Transverse colon (tissue), 4 donors: ENCODE results near the gene INPP4B. TPM values are rescaled to one million over a fixed set of nuclear protein-coding genes. Genes with fewer than 3 reads are reported as not detected.

Experiments used
- DNase-seq: peaks from one replicate; pipeline ENCODE4 v3.0.0-alpha.2; 2019
- H3K27ac ChIP-seq, 4 donors: fragments of 200-600 bp; sonication (generic); 2 replicates each; pipeline ENCODE4 v1.5.1; 2016 to 2018; ENCODE audit warnings: inconsistent platforms in 4 of 4
- H3K27me3 ChIP-seq: fragments of 200-600 bp; sonication (generic); 2 replicates; pipeline ENCODE4 v1.5.1; 2017; ENCODE audit warnings: inconsistent platforms
- H3K36me3 ChIP-seq, 4 donors: fragments of 200-600 bp; sonication (generic); 2 replicates each; pipeline ENCODE4 v1.5.1; 2017 to 2019; ENCODE audit warnings: inconsistent platforms in 4 of 4
- H3K4me1 ChIP-seq, 4 donors: fragments of 200-600 bp; sonication (generic); 2 replicates each; pipeline ENCODE4 v1.5.1; 2017 to 2020; ENCODE audit warnings: inconsistent platforms in 4 of 4
- H3K4me3 ChIP-seq, 4 donors: fragments of 200-600 bp; sonication (generic); 1 replicate in 1 of 4; 2 replicates in 3 of 4; pipeline versions ENCODE4 v1.5.1 to v1.6.1; 2017 to 2019; ENCODE audit warnings: inconsistent platforms in 4 of 4
- H3K9me3 ChIP-seq, 2 donors: fragments of 200-600 bp; sonication (generic); 2 replicates each; pipeline ENCODE4 v1.5.1; 2017 to 2019; ENCODE audit warnings: inconsistent platforms in 2 of 2
- EP300 ChIP-seq: sonication (generic); formaldehyde crosslinking; IDR thresholded peaks from one replicate; pipeline ENCODE4 v1.6.1; 2017; ENCODE audit warnings: antibody characterized with exemption, low read depth
- POLR2A ChIP-seq: fragments of 450-650 bp; IDR thresholded peaks from one replicate; pipeline ENCODE4 v1.6.1; 2016; ENCODE audit warnings: antibody characterized with exemption, mild to moderate bottlenecking, moderate library complexity
- POLR2AphosphoS5 ChIP-seq, 3 donors: sonication (generic); formaldehyde crosslinking; IDR thresholded peaks; one replicate each; pipeline ENCODE4 v1.6.1; 2016; ENCODE audit warnings: antibody characterized with exemption in 3 of 3
- WGBS, 2 donors: methylation state at CpG; one replicate each; pipeline ENCODE4 v1.1.5; 2018; ENCODE audit warnings: low coverage in 1 of 2; 5-methylcytosine and 5-hydroxymethylcytosine counted together
- in situ Hi-C, 4 donors: fragments of 200-750 bp; cut with MboI; loops; one replicate each; pipeline versions ENCODE4 v1.15.0 to v1.15.1; 2017; ENCODE audit warnings: low sequenced_read_pairs in 3 of 4, low pct_ligation_motif_present in 1 of 4, low pct_unique_long_range_greater_than_20kb in 1 of 4
- intact Hi-C: fragments of 100-400 bp; cut with DNase I; formaldehyde crosslinking; loops from one replicate; pipeline ENCODE4 v1.15.1; 2023; ENCODE audit warnings: low total_unique reads
- total RNA-seq, 4 donors: library from RNA; depleted of rRNA; stranded (reverse); fragments of >200 nt; gene quantifications; one replicate each; pipeline ENCODE4 v1.1.0, GENCODE V29; 2016
- TF ChIP-seq, protein P1 (sequence below), 5 experiments: fragments of 200-600 bp in 3 of 5; fragments of 450-650 bp in 2 of 5; sonication (generic) in 3 of 5; IDR thresholded peaks; 1 replicate in 2 of 5; 2 replicates in 3 of 5; pipeline ENCODE4 v1.5.1; 2016 to 2017; ENCODE audit warnings: antibody characterized with exemption in 5 of 5, inconsistent platforms in 3 of 5, mild to moderate bottlenecking in 2 of 5, moderate library complexity in 1 of 5

The INPP4B gene
- total RNA-seq, 4 donors from 2014 or later = 18.3 to 33.8 (median 31.4) TPM

DNA sequence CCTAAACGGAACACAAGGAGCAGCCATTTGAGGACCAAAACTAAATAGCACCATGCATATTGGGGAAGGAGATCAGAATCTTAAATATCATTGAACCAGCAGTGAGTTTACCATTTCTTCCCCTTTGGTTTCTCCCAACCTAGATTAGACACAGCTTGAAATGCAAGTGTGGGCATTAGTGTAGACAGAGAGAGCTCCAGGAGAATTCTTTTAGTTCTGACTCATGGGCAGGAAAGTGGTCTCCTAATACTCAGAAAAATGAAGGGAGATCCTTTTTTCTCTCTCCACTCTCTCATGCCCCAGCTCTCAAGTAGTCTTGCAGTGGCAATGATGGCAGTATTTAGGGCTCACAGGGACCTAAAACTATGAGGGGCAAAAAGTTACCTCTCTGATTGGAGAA is 567.9 kb downstream of the INPP4B start:
- Histone ChIP-seq H3K27ac (no peak overlapping the region), H3K27me3 (no peaks in the 10 kb centered on the region), H3K4me3 (no peak overlapping the region), H3K9me3 (no peaks in the 10 kb centered on the region), H3K36me3 (no peaks in the 10 kb centered on the region), H3K4me1 (peaks cover 0 to 2% (median 0%) of the 10 kb centered on the region in 4 donors)
- intact Hi-C loops = no loop called here
- WGBS, 2 donors = 89 to 94% methylated on average over 1 of the region's 1 CpG
- in situ Hi-C loops = no loop called here
- DNase-seq = no peak
- TF ChIP-seq EP300 = no peak
- TF ChIP-seq, protein P1, sequence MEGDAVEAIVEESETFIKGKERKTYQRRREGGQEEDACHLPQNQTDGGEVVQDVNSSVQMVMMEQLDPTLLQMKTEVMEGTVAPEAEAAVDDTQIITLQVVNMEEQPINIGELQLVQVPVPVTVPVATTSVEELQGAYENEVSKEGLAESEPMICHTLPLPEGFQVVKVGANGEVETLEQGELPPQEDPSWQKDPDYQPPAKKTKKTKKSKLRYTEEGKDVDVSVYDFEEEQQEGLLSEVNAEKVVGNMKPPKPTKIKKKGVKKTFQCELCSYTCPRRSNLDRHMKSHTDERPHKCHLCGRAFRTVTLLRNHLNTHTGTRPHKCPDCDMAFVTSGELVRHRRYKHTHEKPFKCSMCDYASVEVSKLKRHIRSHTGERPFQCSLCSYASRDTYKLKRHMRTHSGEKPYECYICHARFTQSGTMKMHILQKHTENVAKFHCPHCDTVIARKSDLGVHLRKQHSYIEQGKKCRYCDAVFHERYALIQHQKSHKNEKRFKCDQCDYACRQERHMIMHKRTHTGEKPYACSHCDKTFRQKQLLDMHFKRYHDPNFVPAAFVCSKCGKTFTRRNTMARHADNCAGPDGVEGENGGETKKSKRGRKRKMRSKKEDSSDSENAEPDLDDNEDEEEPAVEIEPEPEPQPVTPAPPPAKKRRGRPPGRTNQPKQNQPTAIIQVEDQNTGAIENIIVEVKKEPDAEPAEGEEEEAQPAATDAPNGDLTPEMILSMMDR (IDR thresholded peaks at IDR 0.05) = no peak
- no peak for TF ChIP-seq POLR2AphosphoS5 (IDR thresholded peaks at IDR 0.05)
- TF ChIP-seq POLR2A = no peak

DNA sequence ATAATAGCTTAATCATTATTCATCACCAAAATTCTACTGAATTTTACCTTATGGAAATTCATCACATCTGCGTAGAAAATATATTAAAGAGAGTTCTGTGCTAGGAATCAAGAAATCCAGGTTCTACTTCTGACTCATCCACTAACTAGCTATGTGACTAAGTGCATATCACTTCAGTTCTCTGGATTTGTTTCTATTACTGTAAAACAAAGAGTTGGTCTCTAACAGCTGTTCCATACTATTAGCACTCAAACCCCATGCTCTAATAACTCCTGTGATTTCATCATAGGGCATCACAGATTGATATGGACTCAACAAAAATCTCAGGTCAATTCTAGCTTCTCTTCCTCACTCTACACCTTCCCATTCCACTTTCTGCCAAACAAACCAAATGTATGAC is 572.0 kb downstream of the INPP4B start:
- WGBS, 2 donors = 88% methylated on average over 1 of the region's 1 CpG
- in situ Hi-C loops (no loop called here), intact Hi-C loops (no loop called here)
- Histone ChIP-seq H3K4me3 (no peak overlapping the region), H3K4me1 (no peaks in the 10 kb centered on the region), H3K36me3 (no peaks in the 10 kb centered on the region), H3K27ac (no peak overlapping the region), H3K27me3 (no peaks in the 10 kb centered on the region), H3K9me3 (no peaks in the 10 kb centered on the region)
- no peak for DNase-seq
- TF ChIP-seq POLR2AphosphoS5 (IDR thresholded peaks at IDR 0.05) = no peak
- no peak for TF ChIP-seq EP300
- no peak for TF ChIP-seq POLR2A
- TF ChIP-seq, protein P1 (IDR thresholded peaks at IDR 0.05) = no peak

DNA sequence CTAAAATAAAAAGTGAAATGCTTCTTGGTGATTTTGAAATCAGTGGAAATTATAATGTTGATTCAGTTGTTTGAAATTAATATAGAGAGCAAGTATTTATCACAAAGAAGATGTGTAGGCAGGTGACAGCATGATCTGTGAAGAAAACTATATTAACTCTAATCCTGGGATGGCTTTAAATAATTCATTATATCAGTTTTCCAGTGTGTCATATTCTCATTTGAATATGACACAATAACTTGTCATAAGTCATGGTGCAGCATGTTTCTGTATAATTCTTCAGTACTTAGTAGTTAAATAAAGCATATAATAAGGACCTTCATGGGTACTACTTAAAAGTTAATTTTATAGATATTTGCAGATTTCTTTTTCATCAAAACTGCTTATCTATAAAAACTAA is 573.6 kb downstream of the INPP4B start:
- intact Hi-C loops (no loop called here), in situ Hi-C loops (no loop called here)
- no peak for DNase-seq
- no peaks in the 10 kb centered on the region for H3K4me1 ChIP-seq
- H3K4me3 ChIP-seq = no peak overlapping the region
- no peaks in the 10 kb centered on the region for H3K36me3 ChIP-seq
- no peaks in the 10 kb centered on the region for H3K27me3 ChIP-seq
- H3K9me3 ChIP-seq = no peaks in the 10 kb centered on the region
- TF ChIP-seq EP300 (no peak), POLR2AphosphoS5 (IDR thresholded peaks at IDR 0.05) (no peak), POLR2A (no peak)
- TF ChIP-seq, protein P1 (IDR thresholded peaks at IDR 0.05) = no peak
- no peak overlapping the region for H3K27ac ChIP-seq

DNA sequence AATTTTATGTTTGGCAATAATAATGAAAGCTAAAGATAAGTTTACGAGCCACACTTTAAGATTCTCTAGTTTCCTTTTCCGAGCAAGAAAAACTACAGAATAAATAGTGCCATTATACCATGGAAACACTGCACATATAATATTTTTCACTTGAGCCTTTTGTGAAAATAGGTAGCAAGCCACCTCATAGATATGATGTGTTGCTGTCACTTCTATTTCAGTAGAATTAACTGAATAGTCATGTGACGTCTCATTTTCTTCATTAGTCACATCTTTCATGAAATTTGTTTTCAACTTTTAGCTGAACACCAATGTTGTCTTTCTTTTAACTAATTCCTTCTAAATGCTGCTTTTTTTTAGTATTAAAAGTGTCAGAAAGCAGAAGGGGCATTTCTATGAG is 574.3 kb downstream of the INPP4B start:
- 60 to 62% methylated on average over 3 of the region's 3 CpGs for WGBS, 2 donors
- intact Hi-C loops = no loop called here
- H3K4me3 ChIP-seq = no peak overlapping the region

More for the DNA sequence above, 574.3 kb downstream of the INPP4B start:
- Histone ChIP-seq H3K9me3 (no peaks in the 10 kb centered on the region), H3K4me1 (no peaks in the 10 kb centered on the region), H3K27ac (no peak overlapping the region), H3K27me3 (no peaks in the 10 kb centered on the region), H3K36me3 (no peaks in the 10 kb centered on the region)
- in situ Hi-C loops = no loop called here
- no peak for DNase-seq
- TF ChIP-seq, protein P1 (IDR thresholded peaks at IDR 0.05) = no peak
- TF ChIP-seq EP300 (no peak), POLR2A (no peak), POLR2AphosphoS5 (IDR thresholded peaks at IDR 0.05) (no peak)
